ENCODE data around the gene CD8B.

- no peak for TF ChIP-seq CTCF (IDR thresholded peaks at IDR 0.05; ENCODE audit: low read length)
- TF ChIP-seq EZH2 (IDR thresholded peaks at IDR 0.05; ENCODE audit: borderline replicate concordance, low read length), result no peak
Observed at GRCh38 chr2:86788165-86788564, 73.5 kb downstream of the CD8B start.
